Gastroesophageal sphincter (tissue), 4 donors: ENCODE results near the gene LTB4R. TPM values are rescaled to one million over a fixed set of nuclear protein-coding genes. Genes with fewer than 3 reads are reported as not detected.
A peak's percentile ranks its signal among the peaks of the same experiment; 100 is the strongest.

Experiments
- ATAC-seq: fragments of 150-250 bp; one replicate; pipeline ENCODE4 v1.9.1; 2016; ENCODE audit warnings: mild to moderate bottlenecking, moderate library complexity
- H3K27ac ChIP-seq, 4 donors: fragments of 200-600 bp; sonication (generic) in 3 of 4; 1 replicate in 3 of 4; 2 replicates in 1 of 4; pipeline ENCODE4 v1.5.1; 2016 to 2019
- H3K27me3 ChIP-seq: fragments of 200-600 bp; sonication (generic); one replicate; pipeline ENCODE4 v1.5.1; 2019
- H3K36me3 ChIP-seq, 2 donors: fragments of 200-600 bp; sonication (generic); one replicate each; pipeline ENCODE4 v1.5.1; 2019; ENCODE audit warnings: control low read depth in 1 of 2
- H3K4me1 ChIP-seq, 3 donors: fragments of 200-600 bp; sonication (generic); 1 replicate in 2 of 3; 2 replicates in 1 of 3; pipeline ENCODE4 v1.5.1; 2016 to 2019; ENCODE audit warnings: control low read depth in 2 of 3
- H3K4me3 ChIP-seq, 2 donors: fragments of 200-600 bp; sonication (generic); one replicate each; pipeline ENCODE4 v1.5.1; 2019; ENCODE audit warnings: mild to moderate bottlenecking in 1 of 2, moderate library complexity in 1 of 2
- H3K9me3 ChIP-seq, 3 donors: fragments of 200-600 bp; sonication (generic); one replicate each; pipeline ENCODE4 v1.5.1; 2017 to 2019; ENCODE audit warnings: control low read depth in 2 of 3
- EP300 ChIP-seq: sonication (generic); formaldehyde crosslinking; IDR thresholded peaks from one replicate; pipeline ENCODE4 v1.6.1; 2017; ENCODE audit warnings: antibody characterized with exemption, mild to moderate bottlenecking
- POLR2A ChIP-seq, 2 donors: fragments of 450-650 bp; IDR thresholded peaks; one replicate each; pipeline ENCODE4 v1.6.1; 2017; ENCODE audit warnings: antibody characterized with exemption in 2 of 2, mild to moderate bottlenecking in 2 of 2, moderate library complexity in 1 of 2
- POLR2AphosphoS5 ChIP-seq: sonication (generic); formaldehyde crosslinking; IDR thresholded peaks from one replicate; pipeline ENCODE4 v1.6.1; 2017; ENCODE audit warnings: antibody characterized with exemption
- WGBS, 2 donors: methylation state at CpG; one replicate each; pipeline ENCODE4 v1.1.5; 2018; ENCODE audit warnings: low coverage in 1 of 2; 5-methylcytosine and 5-hydroxymethylcytosine counted together
- total RNA-seq, 4 donors: library from RNA; depleted of rRNA; stranded (reverse); fragments of >200 nt; gene quantifications; one replicate each; pipeline ENCODE4 v1.1.0, GENCODE V29; 2016
- TF ChIP-seq, protein P1 (sequence below), 4 experiments: fragments of 200-600 bp in 2 of 4; fragments of 450-650 bp in 2 of 4; sonication (generic) in 1 of 4; IDR thresholded peaks; one replicate each; pipeline ENCODE4 v1.5.1; 2017 to 2019; ENCODE audit warnings: antibody characterized with exemption in 4 of 4, mild to moderate bottlenecking in 2 of 4, moderate library complexity in 2 of 4

LTB4R gene
- total RNA-seq, 4 donors from 2014 or later: 3.0 to 4.2 (median 3.4) TPM

- Histone ChIP-seq H3K36me3 (peaks cover 0 to 2% of the 10 kb centered on the region in 2 donors), H3K27ac (peak overlapping the region in 3 of 4 donors; percentile 28 to 61 (median 30)), H3K9me3 (no peaks in the 10 kb centered on the region), H3K4me1 (peaks cover 0 to 62% (median 4%) of the 10 kb centered on the region in 3 donors), H3K27me3 (peaks cover 60% of the 10 kb centered on the region), H3K4me3 (no peak overlapping the region)
- 76 to 86% methylated on average over 1 to 3 of the region's 10 CpGs for WGBS, 2 donors
- TF ChIP-seq, protein P1, sequence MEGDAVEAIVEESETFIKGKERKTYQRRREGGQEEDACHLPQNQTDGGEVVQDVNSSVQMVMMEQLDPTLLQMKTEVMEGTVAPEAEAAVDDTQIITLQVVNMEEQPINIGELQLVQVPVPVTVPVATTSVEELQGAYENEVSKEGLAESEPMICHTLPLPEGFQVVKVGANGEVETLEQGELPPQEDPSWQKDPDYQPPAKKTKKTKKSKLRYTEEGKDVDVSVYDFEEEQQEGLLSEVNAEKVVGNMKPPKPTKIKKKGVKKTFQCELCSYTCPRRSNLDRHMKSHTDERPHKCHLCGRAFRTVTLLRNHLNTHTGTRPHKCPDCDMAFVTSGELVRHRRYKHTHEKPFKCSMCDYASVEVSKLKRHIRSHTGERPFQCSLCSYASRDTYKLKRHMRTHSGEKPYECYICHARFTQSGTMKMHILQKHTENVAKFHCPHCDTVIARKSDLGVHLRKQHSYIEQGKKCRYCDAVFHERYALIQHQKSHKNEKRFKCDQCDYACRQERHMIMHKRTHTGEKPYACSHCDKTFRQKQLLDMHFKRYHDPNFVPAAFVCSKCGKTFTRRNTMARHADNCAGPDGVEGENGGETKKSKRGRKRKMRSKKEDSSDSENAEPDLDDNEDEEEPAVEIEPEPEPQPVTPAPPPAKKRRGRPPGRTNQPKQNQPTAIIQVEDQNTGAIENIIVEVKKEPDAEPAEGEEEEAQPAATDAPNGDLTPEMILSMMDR (IDR thresholded peaks at IDR 0.05): no peak
- TF ChIP-seq EP300: no peak
- no peak for TF ChIP-seq POLR2A (IDR thresholded peaks at IDR 0.05)
- no peak for TF ChIP-seq POLR2AphosphoS5
- no peak for ATAC-seq
Observed at GRCh38 chr14:24315243-24315806, 4.0 kb downstream of the LTB4R start.

GRCh38 chr14:24315807-24316596 is 4.7 kb downstream of the LTB4R start:
- peak; percentile 67 for ATAC-seq
- no peaks in the 10 kb centered on the region for H3K9me3 ChIP-seq
- WGBS, 2 donors: 16% methylated on average over 13 of the region's 70 CpGs; no CpG with 5 or more reads in 1 of the 2 donors
- H3K27me3 ChIP-seq: peaks cover 65% of the 10 kb centered on the region
- H3K36me3 ChIP-seq: peaks cover 0 to 2% of the 10 kb centered on the region in 2 donors
- TF ChIP-seq EP300 (no peak), POLR2AphosphoS5 (no peak), POLR2A (IDR thresholded peaks at IDR 0.05) (peak in 1 of 2 donors; percentile 19)
- TF ChIP-seq, protein P1 (IDR thresholded peaks at IDR 0.05): peak in 2 of 4 experiments; percentile 28 to 41
- H3K27ac ChIP-seq: peak overlapping the region in 3 of 4 donors; percentile 28 to 61 (median 30)
- H3K4me1 ChIP-seq: peaks cover 0 to 56% (median 0%) of the 10 kb centered on the region in 3 donors
- peak overlapping the region in 1 of 2 donors; percentile 4 for H3K4me3 ChIP-seq

DNA sequence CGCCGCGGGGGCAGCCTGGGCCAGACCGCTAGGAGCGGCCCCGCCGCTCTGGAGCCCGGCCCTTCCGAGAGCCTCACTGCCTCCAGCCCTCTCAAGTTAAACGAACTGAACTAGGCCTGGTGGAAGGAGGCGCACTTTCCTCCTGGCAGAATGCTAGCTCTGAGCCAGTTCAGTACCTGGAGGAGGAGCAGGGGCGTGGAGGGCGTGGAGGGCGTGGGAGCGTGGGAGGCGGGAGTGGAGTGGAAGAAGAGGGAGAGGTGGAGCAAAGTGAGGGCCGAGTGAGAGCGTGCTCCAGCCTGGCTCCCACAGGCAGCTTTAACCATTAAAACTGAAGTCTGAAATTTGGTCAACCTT is 5.3 kb downstream of the LTB4R start:
- Histone ChIP-seq H3K36me3 (peaks cover 0 to 2% of the 10 kb centered on the region in 2 donors), H3K27ac (peak overlapping the region in 3 of 4 donors; percentile 28 to 30 (median 28)), H3K4me3 (peak overlapping the region in 1 of 2 donors; percentile 4), H3K27me3 (peaks cover 65% of the 10 kb centered on the region), H3K9me3 (no peaks in the 10 kb centered on the region), H3K4me1 (peaks cover 0 to 50% (median 0%) of the 10 kb centered on the region in 3 donors)
- WGBS, 2 donors: 54% methylated on average over 6 of the region's 18 CpGs; no CpG with 5 or more reads in 1 of the 2 donors
- no peak for TF ChIP-seq POLR2AphosphoS5
- no peak for TF ChIP-seq EP300
- TF ChIP-seq POLR2A (IDR thresholded peaks at IDR 0.05): no peak
- ATAC-seq: peak; percentile 9

DNA sequence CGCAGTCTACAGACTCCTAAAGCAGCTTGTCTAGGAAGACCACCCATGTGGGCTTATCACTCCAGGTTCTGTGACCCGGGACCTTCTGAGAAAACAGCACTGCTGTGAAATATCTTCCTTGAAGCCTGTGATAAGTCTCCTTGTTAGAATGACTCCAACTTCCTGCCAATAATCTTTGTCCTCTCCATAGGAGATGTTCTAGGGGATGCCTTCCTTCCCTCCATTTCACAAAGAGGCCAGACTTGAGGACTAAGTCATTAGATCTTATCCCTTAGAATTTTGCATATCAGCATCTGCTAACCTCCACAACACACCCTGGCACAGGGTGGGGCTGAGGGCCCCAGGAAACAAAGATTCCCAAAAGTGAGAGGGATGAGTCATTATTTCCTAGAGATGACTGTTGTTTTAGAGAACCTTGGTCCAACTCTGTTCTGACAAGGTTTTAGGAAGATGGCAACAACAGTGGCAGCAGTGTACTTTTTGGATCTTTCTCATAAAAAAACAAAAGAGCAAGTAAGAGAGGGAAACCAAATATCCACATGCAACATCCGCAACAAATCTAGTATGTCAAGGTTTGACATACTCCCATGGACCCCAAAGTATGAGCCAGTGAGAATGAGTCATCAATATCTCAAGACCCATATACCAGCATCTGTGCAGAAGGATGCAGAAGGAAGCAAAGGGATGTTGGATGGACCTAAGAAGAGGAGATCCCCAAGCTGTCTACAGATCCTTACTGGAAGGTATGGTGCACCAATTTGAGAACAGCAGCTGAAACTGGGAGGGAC is 6.0 kb downstream of the LTB4R start:
- 80 to 94% methylated on average over 1 to 2 of the region's 3 CpGs for WGBS, 2 donors
- H3K4me3 ChIP-seq: no peak overlapping the region
- H3K9me3 ChIP-seq: no peaks in the 10 kb centered on the region
- H3K27ac ChIP-seq: peak overlapping the region in 2 of 4 donors; percentile 28 to 30
- peaks cover 0 to 2% of the 10 kb centered on the region in 2 donors for H3K36me3 ChIP-seq
- peaks cover 65% of the 10 kb centered on the region for H3K27me3 ChIP-seq
- peaks cover 0 to 42% (median 0%) of the 10 kb centered on the region in 3 donors for H3K4me1 ChIP-seq
- no peak for ATAC-seq
- no peak for TF ChIP-seq POLR2AphosphoS5
- TF ChIP-seq EP300: no peak
- TF ChIP-seq, protein P1 (IDR thresholded peaks at IDR 0.05): no peak
- no peak for TF ChIP-seq POLR2A (IDR thresholded peaks at IDR 0.05)
